GM23338 (cell line): ENCODE data around the gene TENM4. TPM values are rescaled to one million over a fixed set of nuclear protein-coding genes. Genes with fewer than 3 reads are reported as not detected.

Experiments
- ATAC-seq: fragments of 200-7000 bp; cut with Tn5 transposase; 3 replicates; pipeline ENCODE4 v1.9.1; 2020
- DNase-seq: peaks from one replicate; pipeline ENCODE4 v3.0.0-alpha.2; 2015; ENCODE audit warnings: low spot score
- H2AFZ ChIP-seq: fragments of 200-600 bp; sonication (generic); 2 replicates; pipeline ENCODE4 v1.8.0; 2016; ENCODE audit warnings: antibody characterized with exemption, mild to moderate bottlenecking, moderate library complexity
- H3F3A ChIP-seq: fragments of 200-600 bp; sonication (generic); replicated peaks from 2 replicates; pipeline ENCODE4 v1.8.0; 2017; ENCODE audit warnings: antibody characterized with exemption, mixed run types, low read depth
- H3K27ac ChIP-seq: fragments of 200-600 bp; sonication (generic); 2 replicates; pipeline ENCODE4 v1.6.1; 2016; ENCODE audit warnings: low read depth
- H3K27me3 ChIP-seq: fragments of 200-600 bp; sonication (generic); 2 replicates; pipeline ENCODE4 v1.8.0; 2016; ENCODE audit warnings: mild to moderate bottlenecking, mixed run types, moderate library complexity; ENCODE audit not compliant: insufficient read depth
- H3K36me3 ChIP-seq: fragments of 200-600 bp; sonication (generic); 2 replicates; pipeline ENCODE4 v1.8.0; 2016; ENCODE audit warnings: mild to moderate bottlenecking; ENCODE audit not compliant: insufficient read depth
- H3K4me1 ChIP-seq: fragments of 200-600 bp; sonication (generic); 2 replicates; pipeline ENCODE4 v1.8.0; 2016; ENCODE audit warnings: mild to moderate bottlenecking, moderate library complexity; ENCODE audit not compliant: insufficient read depth
- H3K4me2 ChIP-seq: fragments of 200-600 bp; sonication (generic); 2 replicates; pipeline ENCODE4 v1.7.1; 2017; ENCODE audit warnings: mixed run types
- H3K4me3 ChIP-seq: fragments of 200-600 bp; sonication (generic); 2 replicates; pipeline ENCODE4 v1.6.1; 2016; ENCODE audit warnings: mixed run types
- H3K79me2 ChIP-seq: fragments of 200-600 bp; sonication (generic); replicated peaks from 2 replicates; pipeline ENCODE4 v1.8.0; 2017; ENCODE audit warnings: mild to moderate bottlenecking; ENCODE audit not compliant: insufficient read depth
- H3K9me2 ChIP-seq: fragments of 200-600 bp; sonication (generic); 2 replicates; pipeline ENCODE4 v1.8.0; 2017; ENCODE audit not compliant: insufficient read depth
- H4K20me1 ChIP-seq: fragments of 200-600 bp; sonication (generic); replicated peaks from 2 replicates; pipeline ENCODE4 v1.8.0; 2017; ENCODE audit warnings: mild to moderate bottlenecking; ENCODE audit not compliant: insufficient read depth
- H3K27ac Mint-ChIP-seq: 2 replicates; pipeline ENCODE4 v1.8.0; 2020; ENCODE audit warnings: inconsistent platforms, mild to moderate bottlenecking, moderate library complexity, mixed read lengths
- H3K27me3 Mint-ChIP-seq: 3 replicates; pipeline ENCODE4 v1.8.0; 2022; ENCODE audit warnings: low read depth, mild to moderate bottlenecking, moderate library complexity, mixed read lengths, inconsistent platforms; ENCODE audit not compliant: insufficient read depth, poor library complexity
- H3K36me3 Mint-ChIP-seq: 3 replicates; pipeline ENCODE4 v1.8.0; 2021; ENCODE audit warnings: low read depth, mild to moderate bottlenecking, inconsistent platforms, moderate library complexity, mixed read lengths
- H3K4me1 Mint-ChIP-seq: 3 replicates; pipeline ENCODE4 v1.8.0; 2020; ENCODE audit warnings: mild to moderate bottlenecking, inconsistent platforms, mixed read lengths
- H3K4me3 Mint-ChIP-seq: 3 replicates; pipeline ENCODE4 v1.8.0; 2021; ENCODE audit warnings: moderate library complexity, mild to moderate bottlenecking, inconsistent platforms, mixed read lengths
- H3K9me3 Mint-ChIP-seq: 3 replicates; pipeline ENCODE4 v1.8.0; 2020; ENCODE audit warnings: moderate library complexity, mild to moderate bottlenecking, inconsistent platforms, mixed read lengths
- CREB1 ChIP-seq: fragments of 250-450 bp; sonication (Bioruptor Pico); IDR thresholded peaks from 2 replicates; pipeline ENCODE4 v1.5.0; 2020; ENCODE audit warnings: low read depth, mild to moderate bottlenecking, moderate library complexity
- EZH2 ChIP-seq: fragments of 200-600 bp; sonication (generic); IDR thresholded peaks from one replicate; pipeline ENCODE4 v1.8.0; 2017; ENCODE audit warnings: antibody characterized with exemption, mild to moderate bottlenecking, low read depth; ENCODE audit not compliant: unreplicated experiment
- EZH2phosphoT487 ChIP-seq: fragments of 200-600 bp; sonication (generic); IDR thresholded peaks from one replicate; pipeline ENCODE4 v1.8.1; 2018; ENCODE audit warnings: antibody characterized with exemption; ENCODE audit not compliant: unreplicated experiment
- JUNB ChIP-seq: IDR thresholded peaks from one replicate; pipeline ENCODE4 v1.6.1; 2016; ENCODE audit warnings: antibody characterized with exemption; ENCODE audit not compliant: unreplicated experiment
- NANOG ChIP-seq: IDR thresholded peaks from 2 replicates; pipeline ENCODE4 v1.6.1; 2016; ENCODE audit warnings: antibody characterized with exemption, borderline replicate concordance
- POLR2AphosphoS5 ChIP-seq: IDR thresholded peaks from 2 replicates; pipeline ENCODE4 v1.6.1; 2016; ENCODE audit warnings: antibody characterized with exemption, low read depth
- REST ChIP-seq: IDR thresholded peaks from one replicate; pipeline ENCODE4 v1.6.1; 2018; ENCODE audit warnings: antibody characterized with exemption; ENCODE audit not compliant: unreplicated experiment
- STAT1 ChIP-seq: IDR thresholded peaks from one replicate; pipeline ENCODE4 v1.6.1; 2016; ENCODE audit warnings: antibody characterized with exemption; ENCODE audit not compliant: unreplicated experiment
- ZNF114 ChIP-seq: fragments of 250-450 bp; sonication (Bioruptor Pico); IDR thresholded peaks from 2 replicates; pipeline ENCODE4 v1.5.0; 2020; ENCODE audit warnings: mild to moderate bottlenecking, moderate library complexity
- ZNF331 ChIP-seq: fragments of 250-450 bp; sonication (Bioruptor Pico); IDR thresholded peaks from 2 replicates; pipeline ENCODE4 v1.5.0; 2020; ENCODE audit warnings: low read depth, mild to moderate bottlenecking, moderate library complexity
- ZNF462 ChIP-seq: fragments of 250-450 bp; sonication (Bioruptor Pico); IDR thresholded peaks from 2 replicates; pipeline ENCODE4 v1.5.0; 2020; ENCODE audit warnings: mild to moderate bottlenecking, moderate library complexity
- polyA plus RNA-seq: library from polyadenylated mRNA; unstranded; fragments of >200 nt; fragmentation: Nextera tagmentation; extraction: Ambion mirVana; gene quantifications from 2 replicates; pipeline ENCODE4 v1.2.1, GENCODE V29; 2016
- total RNA-seq: library from RNA; depleted of rRNA; stranded (reverse); fragments of >200 nt; shearing (Covaris generic); gene quantifications from 2 replicates; pipeline ENCODE4 v1.2.3, GENCODE V29; 2014
- TF ChIP-seq, protein P1 (sequence below), 2 experiments: fragments of 200-600 bp in 1 of 2; sonication (generic) in 1 of 2; conservative IDR thresholded peaks; 2 replicates each; pipeline versions ENCODE4 v1.5.1 to v1.6.1; 2016 to 2017; ENCODE audit warnings: antibody characterized with exemption in 2 of 2, low read depth in 2 of 2, mild to moderate bottlenecking in 2 of 2, moderate library complexity in 1 of 2
- TF ChIP-seq, protein P2 (sequence below): IDR thresholded peaks from 2 replicates; pipeline ENCODE4 v1.6.1; 2016; ENCODE audit warnings: antibody characterized with exemption

TENM4 gene
- total and polyA plus RNA-seq, 2 experiments from 2014 or later, result 7.3 TPM

GRCh38 chr11:79344753-79345294, 96.0 kb downstream of the TENM4 start:
- no peaks in the 10 kb centered on the region for H4K20me1 ChIP-seq
- no peaks in the 10 kb centered on the region for H3K36me3 ChIP-seq
- ATAC-seq, result no peak
- Mint-ChIP-seq H3K4me3 (no peak overlapping the region), H3K27ac (no peak overlapping the region; the same call in 1 of the 2 replicates), H3K9me3 (no peaks in the 10 kb centered on the region), H3K27me3 (peaks cover 1% of the 10 kb centered on the region), H3K4me1 (peaks cover 20% of the 10 kb centered on the region), H3K36me3 (no peaks in the 10 kb centered on the region)
- no peak overlapping the region for H3K4me3 ChIP-seq
- H3F3A ChIP-seq, result no peaks in the 10 kb centered on the region
- H3K4me1 ChIP-seq, result peaks cover 14% of the 10 kb centered on the region; the same call in 1 of the 2 replicates
- no peaks in the 10 kb centered on the region for H3K79me2 ChIP-seq
- TF ChIP-seq REST (no peak), NANOG (no peak), JUNB (no peak), EZH2phosphoT487 (no peak), ZNF114 (CRISPR knock-in tag) (no peak), POLR2AphosphoS5 (no peak), CREB1 (CRISPR knock-in tag) (no peak), EZH2 (no peak), ZNF331 (CRISPR knock-in tag) (no peak), ZNF462 (CRISPR knock-in tag) (no peak), STAT1 (no peak)
- TF ChIP-seq, protein P1, sequence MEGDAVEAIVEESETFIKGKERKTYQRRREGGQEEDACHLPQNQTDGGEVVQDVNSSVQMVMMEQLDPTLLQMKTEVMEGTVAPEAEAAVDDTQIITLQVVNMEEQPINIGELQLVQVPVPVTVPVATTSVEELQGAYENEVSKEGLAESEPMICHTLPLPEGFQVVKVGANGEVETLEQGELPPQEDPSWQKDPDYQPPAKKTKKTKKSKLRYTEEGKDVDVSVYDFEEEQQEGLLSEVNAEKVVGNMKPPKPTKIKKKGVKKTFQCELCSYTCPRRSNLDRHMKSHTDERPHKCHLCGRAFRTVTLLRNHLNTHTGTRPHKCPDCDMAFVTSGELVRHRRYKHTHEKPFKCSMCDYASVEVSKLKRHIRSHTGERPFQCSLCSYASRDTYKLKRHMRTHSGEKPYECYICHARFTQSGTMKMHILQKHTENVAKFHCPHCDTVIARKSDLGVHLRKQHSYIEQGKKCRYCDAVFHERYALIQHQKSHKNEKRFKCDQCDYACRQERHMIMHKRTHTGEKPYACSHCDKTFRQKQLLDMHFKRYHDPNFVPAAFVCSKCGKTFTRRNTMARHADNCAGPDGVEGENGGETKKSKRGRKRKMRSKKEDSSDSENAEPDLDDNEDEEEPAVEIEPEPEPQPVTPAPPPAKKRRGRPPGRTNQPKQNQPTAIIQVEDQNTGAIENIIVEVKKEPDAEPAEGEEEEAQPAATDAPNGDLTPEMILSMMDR (conservative IDR thresholded peaks at IDR 0.05; ENCODE audit: low read depth in 2 of 2), result no peak
- TF ChIP-seq, protein P2, sequence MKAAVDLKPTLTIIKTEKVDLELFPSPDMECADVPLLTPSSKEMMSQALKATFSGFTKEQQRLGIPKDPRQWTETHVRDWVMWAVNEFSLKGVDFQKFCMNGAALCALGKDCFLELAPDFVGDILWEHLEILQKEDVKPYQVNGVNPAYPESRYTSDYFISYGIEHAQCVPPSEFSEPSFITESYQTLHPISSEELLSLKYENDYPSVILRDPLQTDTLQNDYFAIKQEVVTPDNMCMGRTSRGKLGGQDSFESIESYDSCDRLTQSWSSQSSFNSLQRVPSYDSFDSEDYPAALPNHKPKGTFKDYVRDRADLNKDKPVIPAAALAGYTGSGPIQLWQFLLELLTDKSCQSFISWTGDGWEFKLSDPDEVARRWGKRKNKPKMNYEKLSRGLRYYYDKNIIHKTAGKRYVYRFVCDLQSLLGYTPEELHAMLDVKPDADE, result no peak
- H3K27ac ChIP-seq, result no peak overlapping the region
- H3K9me2 ChIP-seq, result 0 out of 2 replicates have a peak, but pooled peaks cover 3% of the 10 kb centered on the region
- no peaks in the 10 kb centered on the region for H3K27me3 ChIP-seq
- no peak overlapping the region for H2AFZ ChIP-seq
- peak overlapping the region; percentile 17 for H3K4me2 ChIP-seq
- no peak for DNase-seq
